ENCODE measurements around the gene LRFN5.

The LRFN5 gene

GRCh38 chr14:41783403-41783802 lies 176.7 kb downstream of the LRFN5 start:
- DNase-seq = no peak

- no peak for DNase-seq
These were observed 179.0 kb downstream of the LRFN5 start for GRCh38 chr14:41785696-41786095.

GRCh38 chr14:41799817-41800216 lies 193.1 kb downstream of the LRFN5 start:
- DNase-seq = no peak

GRCh38 chr14:41805633-41806032 lies 199.0 kb downstream of the LRFN5 start:
- no peak for DNase-seq

GRCh38 chr14:41806366-41806975 lies 199.8 kb downstream of the LRFN5 start:
- DNase-seq = no peak

GRCh38 chr14:41810362-41810761 lies 203.7 kb downstream of the LRFN5 start:
- no peak for DNase-seq

GRCh38 chr14:41817626-41818025 lies 210.9 kb downstream of the LRFN5 start:
- DNase-seq = no peak

- DNase-seq = no peak
These were observed 217.8 kb downstream of the LRFN5 start for GRCh38 chr14:41824441-41824840.

GRCh38 chr14:41825622-41826021 lies 218.9 kb downstream of the LRFN5 start:
- no peak for DNase-seq

GRCh38 chr14:41830714-41831406 lies 224.2 kb downstream of the LRFN5 start:
- DNase-seq = no peak

GRCh38 chr14:41839661-41840060 lies 233.0 kb downstream of the LRFN5 start:
- no peak for DNase-seq

GRCh38 chr14:41859336-41859735 lies 252.7 kb downstream of the LRFN5 start:
- no peak for DNase-seq

- no peak for DNase-seq
These were observed 253.9 kb downstream of the LRFN5 start for GRCh38 chr14:41860586-41860985.

GRCh38 chr14:41865894-41866293 lies 259.2 kb downstream of the LRFN5 start:
- DNase-seq = no peak

- no peak for DNase-seq
These were observed 261.7 kb downstream of the LRFN5 start for GRCh38 chr14:41868396-41868795.

GRCh38 chr14:41872931-41873685 lies 266.4 kb downstream of the LRFN5 start:
- DNase-seq = no peak

GRCh38 chr14:41873686-41874317 lies 267.1 kb downstream of the LRFN5 start:
- no peak for DNase-seq

GRCh38 chr14:41875116-41875515 lies 268.4 kb downstream of the LRFN5 start:
- no peak for DNase-seq

- no peak for DNase-seq
These were observed 271.6 kb downstream of the LRFN5 start for GRCh38 chr14:41878321-41878720.

GRCh38 chr14:41891624-41892023 lies 284.9 kb downstream of the LRFN5 start:
- no peak for DNase-seq

- no peak for DNase-seq
These were observed 292.7 kb downstream of the LRFN5 start for GRCh38 chr14:41899416-41899815.

GRCh38 chr14:41900644-41901043 lies 294.0 kb downstream of the LRFN5 start:
- DNase-seq = no peak

- no peak for DNase-seq
These were observed 294.4 kb downstream of the LRFN5 start for GRCh38 chr14:41901089-41901488.
